HUES6 (cell line): ENCODE measurements around the gene C1QTNF9B.

ENCODE experiments used
- H3K27ac ChIP-seq: 2 replicates; pipeline ENCODE4 v1.7.0; 2013; ENCODE audit warnings: low read depth, mild to moderate bottlenecking, low read length, inconsistent platforms
- H3K27me3 ChIP-seq: 2 replicates; pipeline ENCODE4 v1.6.1; 2013; ENCODE audit warnings: low read length; ENCODE audit not compliant: control insufficient read depth, insufficient read depth
- H3K36me3 ChIP-seq: 2 replicates; pipeline ENCODE4 v1.6.1; 2013; ENCODE audit warnings: low read length; ENCODE audit not compliant: control insufficient read depth, insufficient read depth
- H3K4me1 ChIP-seq: 2 replicates; pipeline ENCODE4 v1.6.1; 2013; ENCODE audit warnings: low read length; ENCODE audit not compliant: control insufficient read depth, insufficient read depth
- H3K4me3 ChIP-seq: 2 replicates; pipeline ENCODE4 v1.5.1; 2013; ENCODE audit warnings: low read depth, low read length
- H3K9ac ChIP-seq: one replicate; pipeline ENCODE4 v1.6.1; 2013; ENCODE audit warnings: mild to moderate bottlenecking, low read length
- H3K9me3 ChIP-seq: 2 replicates; pipeline ENCODE4 v1.6.1; 2013; ENCODE audit warnings: low read depth, low read length; ENCODE audit not compliant: control insufficient read depth, insufficient read depth

C1QTNF9B gene

DNA sequence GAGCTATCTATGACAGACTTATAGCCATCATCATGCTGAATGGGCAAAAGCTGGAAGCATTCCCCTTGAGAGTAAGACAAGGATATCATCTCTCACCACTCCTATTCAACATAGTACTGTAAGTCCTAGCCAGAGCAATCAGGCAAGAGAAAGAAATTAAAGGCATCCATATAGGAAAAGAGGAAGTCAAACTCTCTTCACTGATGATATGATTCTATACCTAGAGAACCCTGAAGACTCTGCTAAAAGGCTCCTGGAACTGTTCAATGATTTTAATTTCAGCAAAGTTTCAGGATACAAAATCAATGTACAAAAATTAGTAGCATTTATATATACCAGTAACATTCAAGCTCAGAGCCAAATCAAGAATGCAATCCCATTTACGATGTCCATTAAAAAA, 21.7 kb upstream of the C1QTNF9B start:
- Histone ChIP-seq H3K9me3 (no peaks in the 10 kb centered on the region), H3K4me1 (peaks cover 12% of the 10 kb centered on the region), H3K27ac (no peak overlapping the region), H3K4me3 (no peak overlapping the region), H3K27me3 (no peaks in the 10 kb centered on the region), H3K36me3 (no peaks in the 10 kb centered on the region), H3K9ac (no peak overlapping the region)

DNA sequence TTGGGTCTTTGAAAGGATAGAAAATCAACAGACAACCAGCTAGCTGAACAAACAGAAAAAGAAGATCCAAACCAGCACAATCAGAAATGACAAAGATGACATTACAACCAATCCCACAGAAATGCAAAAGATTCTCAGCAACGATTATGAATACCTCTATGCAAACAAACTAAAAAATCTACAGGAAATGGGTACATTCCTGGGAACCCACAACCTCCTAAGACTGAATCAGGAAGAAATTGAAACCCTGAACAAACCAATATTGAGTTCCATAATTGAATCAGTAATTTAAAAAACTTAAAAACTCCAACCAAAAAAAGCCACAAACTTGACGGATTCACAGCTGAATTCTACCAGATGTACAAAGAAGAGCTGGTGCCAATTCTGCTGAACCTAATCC, 20.9 kb upstream of the C1QTNF9B start:
- H3K36me3 ChIP-seq, result no peaks in the 10 kb centered on the region
- H3K27me3 ChIP-seq, result no peaks in the 10 kb centered on the region
- H3K9me3 ChIP-seq, result no peaks in the 10 kb centered on the region
- no peak overlapping the region for H3K27ac ChIP-seq
- no peak overlapping the region for H3K4me3 ChIP-seq
- peaks cover 12% of the 10 kb centered on the region for H3K4me1 ChIP-seq
- H3K9ac ChIP-seq, result no peak overlapping the region

GRCh38 chr13:23915308-23915707, 18.0 kb upstream of the C1QTNF9B start:
- H3K4me3 ChIP-seq, result no peak overlapping the region
- H3K9ac ChIP-seq, result no peak overlapping the region
- H3K27me3 ChIP-seq, result no peaks in the 10 kb centered on the region
- H3K36me3 ChIP-seq, result no peaks in the 10 kb centered on the region
- H3K4me1 ChIP-seq, result peaks cover 5% of the 10 kb centered on the region; the same call in 1 of the 2 replicates
- no peak overlapping the region for H3K27ac ChIP-seq
- no peaks in the 10 kb centered on the region for H3K9me3 ChIP-seq

GRCh38 chr13:23912469-23912868, 15.2 kb upstream of the C1QTNF9B start:
- H3K27me3 ChIP-seq, result no peaks in the 10 kb centered on the region
- H3K4me3 ChIP-seq, result no peak overlapping the region
- H3K9me3 ChIP-seq, result no peaks in the 10 kb centered on the region
- no peaks in the 10 kb centered on the region for H3K36me3 ChIP-seq
- H3K9ac ChIP-seq, result no peak overlapping the region
- H3K27ac ChIP-seq, result no peak overlapping the region
- peaks cover 5% of the 10 kb centered on the region; the same call in 1 of the 2 replicates for H3K4me1 ChIP-seq

DNA sequence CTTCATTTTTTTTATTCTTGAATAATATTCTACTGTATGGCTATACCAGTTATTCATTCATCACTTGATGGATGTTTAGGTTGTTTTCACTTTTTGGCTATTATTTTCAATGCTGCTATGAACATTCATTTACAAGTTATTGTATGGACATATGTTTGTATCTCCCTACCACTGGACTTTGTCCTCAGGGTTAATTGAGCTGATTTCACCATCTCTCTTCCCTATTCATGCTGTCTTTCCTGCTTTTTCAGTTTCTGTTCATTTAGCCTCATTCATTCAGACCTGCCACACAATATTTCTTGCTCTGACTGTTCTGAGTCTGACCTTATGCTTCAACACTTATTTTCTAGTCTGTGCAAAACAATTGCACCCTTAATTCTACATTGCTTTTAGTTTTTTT, 12.3 kb upstream of the C1QTNF9B start:
- H3K27ac ChIP-seq, result no peak overlapping the region
- no peak overlapping the region for H3K4me3 ChIP-seq
- H3K9ac ChIP-seq, result no peak overlapping the region
- H3K9me3 ChIP-seq, result no peaks in the 10 kb centered on the region
- H3K4me1 ChIP-seq, result peaks cover 5% of the 10 kb centered on the region; the same call in 1 of the 2 replicates
- no peaks in the 10 kb centered on the region for H3K36me3 ChIP-seq
- 0 out of 2 replicates have a peak, but pooled peaks cover under 1% of the 10 kb centered on the region for H3K27me3 ChIP-seq

DNA sequence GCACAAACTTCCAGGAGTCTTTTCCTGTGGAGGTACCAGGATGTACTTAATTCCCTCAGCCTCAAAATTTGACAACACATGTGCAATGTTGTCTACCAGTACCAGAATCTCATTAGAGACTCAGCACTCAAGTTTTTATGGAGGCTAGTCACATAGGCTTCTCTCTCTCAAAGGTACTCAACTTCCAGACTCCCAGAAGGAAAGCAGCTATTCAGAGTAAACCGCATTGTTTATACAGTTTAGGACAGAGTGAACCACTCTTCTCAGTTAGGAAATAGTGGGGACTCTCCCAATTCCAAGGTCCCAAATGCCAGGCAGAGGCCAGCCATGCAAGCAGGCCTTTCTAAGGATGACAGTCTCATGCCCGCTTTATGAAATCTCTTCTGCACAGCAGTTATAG, 8.5 kb upstream of the C1QTNF9B start:
- no peak overlapping the region for H3K9ac ChIP-seq
- H3K4me1 ChIP-seq, result peaks cover 2% of the 10 kb centered on the region; the same call in 1 of the 2 replicates
- H3K4me3 ChIP-seq, result no peak overlapping the region
- H3K9me3 ChIP-seq, result no peaks in the 10 kb centered on the region
- no peak overlapping the region for H3K27ac ChIP-seq
- H3K36me3 ChIP-seq, result no peaks in the 10 kb centered on the region
- H3K27me3 ChIP-seq, result peaks cover 27% of the 10 kb centered on the region

DNA sequence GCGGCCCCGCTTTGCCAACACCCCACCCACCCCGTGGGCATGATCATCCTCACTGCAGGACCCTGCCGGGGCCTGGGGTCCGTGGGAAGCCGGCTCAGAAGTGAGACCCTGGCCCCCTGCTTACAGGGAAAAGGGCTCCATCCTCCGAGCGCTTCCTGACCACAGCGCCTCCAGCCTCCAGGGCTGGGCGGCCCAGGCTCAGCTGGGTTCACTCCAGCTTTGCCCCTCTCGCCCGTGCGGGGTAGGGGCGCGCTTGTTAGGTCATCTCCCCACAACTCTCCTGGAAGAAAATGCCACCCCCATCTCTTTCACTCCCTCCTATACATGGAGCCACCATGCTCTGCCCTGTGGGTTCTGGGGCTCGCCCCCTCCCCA, 6.6 kb upstream of the C1QTNF9B start:
- no peaks in the 10 kb centered on the region for H3K36me3 ChIP-seq
- H3K4me1 ChIP-seq, result peaks cover 2% of the 10 kb centered on the region; the same call in 1 of the 2 replicates
- no peaks in the 10 kb centered on the region for H3K9me3 ChIP-seq
- H3K4me3 ChIP-seq, result peak overlapping the region; percentile 54
- H3K27me3 ChIP-seq, result peaks cover 27% of the 10 kb centered on the region
- no peak overlapping the region for H3K27ac ChIP-seq
- no peak overlapping the region for H3K9ac ChIP-seq

DNA sequence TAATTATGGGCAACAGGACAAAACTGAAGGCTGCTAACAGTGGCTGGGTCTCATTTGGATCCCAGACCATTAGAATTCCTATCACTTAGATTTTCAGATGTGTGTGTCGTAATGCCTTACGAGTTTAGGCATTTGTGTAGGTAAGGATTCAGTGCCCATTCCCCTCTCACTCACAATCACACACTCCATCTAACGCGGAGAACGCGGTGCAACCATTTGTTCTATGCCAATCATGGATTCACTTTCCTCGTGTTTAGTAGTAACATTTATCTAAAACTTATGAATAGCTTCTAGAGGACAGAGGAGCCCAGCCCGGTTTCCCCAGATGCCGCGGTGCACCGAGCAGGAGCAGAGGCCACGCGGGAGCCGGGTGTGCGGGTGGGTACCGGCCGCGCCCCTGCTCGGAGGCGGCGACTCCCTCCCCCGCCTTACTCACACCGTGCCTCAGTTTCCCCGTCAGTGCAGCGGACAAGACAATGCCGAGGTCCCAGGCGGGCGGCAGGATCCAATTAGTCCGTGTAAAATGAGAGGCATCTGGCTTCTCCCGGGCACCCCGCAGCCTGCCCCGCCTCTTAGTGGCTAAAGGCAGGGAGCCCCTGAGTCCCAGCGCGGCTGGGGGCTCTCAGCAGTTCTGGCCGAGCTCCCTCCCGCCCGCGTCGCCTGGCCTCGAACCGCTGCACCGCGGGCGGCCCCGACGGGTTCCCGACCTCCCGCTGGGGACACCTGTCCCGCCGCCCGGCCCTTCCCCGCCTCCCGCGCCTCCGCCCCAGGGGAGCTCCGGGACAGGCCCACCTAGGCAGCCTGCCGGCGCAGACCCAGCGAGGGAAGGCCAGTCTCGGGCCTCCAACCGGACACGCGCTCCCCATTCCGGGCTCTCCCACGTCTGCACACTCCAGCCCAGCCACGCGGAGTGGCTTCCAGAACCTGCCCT, 5.9 kb upstream of the C1QTNF9B start:
- Histone ChIP-seq H3K9ac (peak overlapping the region; percentile 33), H3K27me3 (peaks cover 27% of the 10 kb centered on the region), H3K4me1 (peaks cover 2% of the 10 kb centered on the region; the same call in 1 of the 2 replicates), H3K9me3 (no peaks in the 10 kb centered on the region), H3K36me3 (no peaks in the 10 kb centered on the region), H3K27ac (no peak overlapping the region), H3K4me3 (peak overlapping the region; percentile 54)

DNA sequence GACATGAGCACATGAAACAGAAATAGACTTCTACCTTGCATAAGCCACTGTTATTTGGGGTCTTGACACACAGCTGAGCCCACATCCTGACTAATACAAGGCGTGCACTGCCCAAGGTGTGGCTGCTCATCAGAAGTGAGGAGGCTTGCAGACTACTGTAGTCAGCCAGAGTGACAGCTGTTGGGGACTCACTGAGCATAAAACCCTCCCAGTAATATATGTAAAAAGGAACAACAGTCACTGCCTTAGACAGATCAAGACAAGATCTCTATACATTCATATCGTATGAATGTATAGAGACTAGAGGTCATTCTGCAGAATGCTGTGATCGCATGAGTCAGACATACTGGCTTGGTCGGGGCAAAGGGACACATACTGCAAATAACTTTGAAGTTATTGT, 4.1 kb upstream of the C1QTNF9B start:
- Histone ChIP-seq H3K36me3 (no peaks in the 10 kb centered on the region), H3K4me1 (peaks cover 2% of the 10 kb centered on the region; the same call in 1 of the 2 replicates), H3K27ac (no peak overlapping the region), H3K9me3 (no peaks in the 10 kb centered on the region), H3K9ac (no peak overlapping the region), H3K27me3 (peaks cover 27% of the 10 kb centered on the region), H3K4me3 (no peak overlapping the region)

- Histone ChIP-seq H3K4me3 (no peak overlapping the region), H3K9me3 (no peaks in the 10 kb centered on the region), H3K27me3 (peaks cover 26% of the 10 kb centered on the region), H3K36me3 (no peaks in the 10 kb centered on the region), H3K9ac (no peak overlapping the region), H3K4me1 (peaks cover 2% of the 10 kb centered on the region; the same call in 1 of the 2 replicates), H3K27ac (no peak overlapping the region)
Observed at GRCh38 chr13:23899555-23899954, 2.3 kb upstream of the C1QTNF9B start.

DNA sequence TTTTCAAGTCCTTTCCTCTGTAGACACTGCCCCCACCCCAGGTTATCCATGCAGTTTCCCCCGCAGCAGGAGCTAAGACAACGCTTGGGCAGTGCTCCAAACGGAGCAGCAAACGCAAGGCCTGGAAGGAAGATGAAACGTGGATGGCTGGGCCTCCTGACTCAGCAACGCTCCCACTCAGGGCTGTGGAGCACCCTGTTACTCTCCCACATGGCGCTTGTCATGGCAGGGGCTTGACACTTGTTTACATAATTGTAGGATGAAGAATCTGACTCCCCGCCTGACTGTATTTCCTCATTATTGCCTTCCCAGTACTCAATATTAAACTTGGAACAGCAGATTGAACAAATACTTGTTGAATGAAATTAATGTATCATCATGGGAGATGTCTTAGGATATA, 799 bp upstream of the C1QTNF9B start:
- H3K9ac ChIP-seq, result no peak overlapping the region
- peaks cover 12% of the 10 kb centered on the region for H3K27me3 ChIP-seq
- H3K4me3 ChIP-seq, result no peak overlapping the region
- no peaks in the 10 kb centered on the region for H3K9me3 ChIP-seq
- H3K27ac ChIP-seq, result no peak overlapping the region
- no peaks in the 10 kb centered on the region; the same call in 1 of the 2 replicates for H3K4me1 ChIP-seq
- H3K36me3 ChIP-seq, result no peaks in the 10 kb centered on the region
